ENCODE measurements around the gene ITGAL. TPM values are rescaled to one million over a fixed set of nuclear protein-coding genes. Genes with fewer than 3 reads are reported as not detected.
A peak's percentile ranks its signal among the peaks of the same experiment; 100 is the strongest.
"Not testable (repeated sequence)": the region's sequence is repeated elsewhere in the genome, so short reads cannot be mapped to it uniquely, and the experiment has no call there.

ITGAL gene
- total RNA-seq, 2 donors from 2014 or later = 297 to 390 TPM

DNA sequence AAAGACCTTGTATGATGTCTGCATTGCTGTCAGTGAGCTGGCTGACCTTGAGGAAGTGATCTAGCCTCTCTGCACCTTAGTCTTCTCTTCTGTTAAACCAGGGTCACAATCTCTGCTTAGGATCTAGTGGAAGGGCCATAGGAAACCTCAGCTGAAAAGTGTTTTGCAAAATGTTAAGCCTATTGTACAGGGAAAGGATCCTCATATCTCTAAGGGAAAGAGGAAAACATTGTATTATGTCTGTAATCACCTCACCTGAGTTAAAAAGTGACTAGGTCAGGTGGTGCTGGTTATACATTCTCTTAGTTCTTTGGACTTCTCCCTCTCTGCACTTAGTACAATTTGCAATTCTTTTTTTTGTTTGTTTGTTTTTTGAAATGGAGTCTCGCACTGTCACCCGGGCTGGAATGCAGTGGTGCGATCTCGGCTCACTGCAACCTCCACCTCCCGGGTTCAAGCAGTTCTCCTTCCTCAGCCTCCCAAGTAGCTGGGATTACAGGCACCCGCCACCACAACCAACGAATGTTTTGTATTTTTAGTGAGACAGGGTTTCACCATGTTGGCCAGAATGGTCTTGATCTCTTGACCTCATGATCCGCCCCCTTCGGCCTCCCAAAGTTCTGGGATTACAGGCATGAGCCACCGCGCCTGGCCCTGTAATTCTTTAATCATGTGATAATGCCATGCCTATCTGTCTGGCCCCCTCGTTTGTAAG is 24.9 kb upstream of the ITGAL start:
- peaks cover 29 to 32% of the 10 kb centered on the region in 2 donors for H3K36me3 Mint-ChIP-seq
- ATAC-seq (no peak), DNase-seq (ENCODE audit: low spot score in 2 of 2) (no peak)
- H3K9me3 Mint-ChIP-seq = peaks cover 3 to 8% of the 10 kb centered on the region in 2 donors
- H3K27ac Mint-ChIP-seq = no peak overlapping the region

GRCh38 chr16:30449116-30449435 is 23.5 kb upstream of the ITGAL start:
- Mint-ChIP-seq H3K36me3 (peaks cover 20% of the 10 kb centered on the region in 2 donors), H3K9me3 (peaks cover 3 to 8% of the 10 kb centered on the region in 2 donors), H3K27ac (no peak overlapping the region)
- DNase-seq (ENCODE audit: low spot score in 2 of 2) = no peak
- ATAC-seq = no peak

DNA sequence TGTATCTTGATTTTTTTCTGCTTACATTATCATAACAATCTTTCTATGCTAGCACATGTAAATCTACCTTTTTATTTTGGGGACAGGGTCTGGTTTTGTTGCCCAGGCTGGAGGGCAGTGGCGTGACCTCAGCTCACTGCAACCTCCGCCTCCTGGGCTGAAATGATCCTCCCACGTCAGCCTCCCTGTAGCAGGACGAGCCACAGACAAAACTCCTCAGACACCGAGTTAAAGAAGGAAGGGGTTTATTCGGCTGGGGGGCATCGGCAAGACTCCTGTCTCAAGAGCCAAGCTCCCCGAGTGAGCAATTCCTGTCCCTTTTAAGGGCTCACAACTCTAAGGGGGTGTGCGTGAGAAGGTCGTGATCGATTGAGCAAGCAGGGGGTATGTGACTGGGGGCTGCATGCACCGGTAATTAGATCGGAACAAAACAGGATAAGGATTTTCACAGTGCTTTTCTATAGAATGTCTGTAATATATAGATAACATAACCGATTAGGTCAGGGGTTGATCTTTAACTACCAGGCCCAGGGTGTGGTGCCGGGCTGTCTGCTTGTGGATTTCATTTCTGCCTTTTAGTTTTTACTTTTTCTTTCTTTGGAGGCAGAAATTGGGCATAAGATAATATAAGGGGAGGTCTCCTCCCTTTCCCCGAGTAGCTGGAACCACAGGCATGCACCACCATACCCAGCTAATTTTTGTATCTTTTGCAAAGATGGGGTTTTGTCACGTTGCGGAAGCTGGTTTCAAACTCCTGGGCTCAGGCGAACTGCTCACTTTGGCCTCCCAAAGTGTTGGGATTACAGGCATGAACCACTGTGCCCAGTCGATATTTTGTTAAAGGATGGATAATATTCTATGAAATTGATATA is 19.6 kb upstream of the ITGAL start:
- not testable (repeated sequence) for H3K9me3 Mint-ChIP-seq; DNase-seq (ENCODE audit: low spot score in 2 of 2); ATAC-seq; H3K36me3 Mint-ChIP-seq
- peak overlapping the region; percentile 33 to 86 for H3K27ac Mint-ChIP-seq

DNA sequence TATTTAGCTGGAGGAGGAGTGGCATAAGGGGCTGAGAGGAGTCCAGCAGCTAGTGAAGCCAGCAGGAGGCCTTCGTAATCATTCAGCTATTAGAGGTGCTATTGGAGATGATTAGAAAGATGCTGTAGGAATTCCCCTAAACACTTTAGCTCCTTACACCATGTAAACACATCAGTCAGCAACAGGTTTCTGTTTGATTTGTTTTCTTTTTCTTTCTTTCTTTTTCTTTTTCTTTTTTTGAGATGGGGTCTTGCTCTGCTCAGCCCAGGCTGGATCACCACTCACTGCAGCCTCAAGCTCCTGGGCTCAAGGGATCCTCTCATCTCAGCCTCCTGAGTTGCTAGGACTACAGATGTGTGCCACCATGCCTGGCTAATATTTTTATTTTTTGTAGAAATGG is 16.2 kb upstream of the ITGAL start:
- ATAC-seq = no peak
- H3K27ac Mint-ChIP-seq = peak overlapping the region; percentile 39 to 93

DNA sequence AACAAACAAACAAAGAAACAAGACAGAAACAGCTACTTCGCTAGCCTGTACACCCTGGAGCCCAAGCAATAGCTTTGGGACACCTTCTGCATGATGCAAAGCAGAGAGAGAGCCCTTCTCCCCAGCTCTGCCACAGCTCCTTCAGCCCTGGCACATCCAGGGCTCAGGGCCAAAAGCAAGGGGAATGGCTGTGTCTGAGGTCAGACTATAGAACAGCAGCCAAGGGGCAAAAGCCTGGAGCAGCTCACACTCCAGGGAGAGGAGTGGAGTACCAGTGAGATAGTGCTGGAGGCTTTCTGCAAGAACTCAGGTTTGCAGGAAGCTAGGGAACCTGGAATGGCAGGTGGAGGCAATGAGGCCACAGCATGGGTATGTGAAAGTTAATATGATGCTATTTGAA is 15.3 kb upstream of the ITGAL start:
- peak overlapping the region; percentile 44 to 93 for H3K27ac Mint-ChIP-seq
- peaks cover 0 to 5% of the 10 kb centered on the region in 2 donors for H3K9me3 Mint-ChIP-seq
- ATAC-seq = no peak
- peaks cover 0 to 4% of the 10 kb centered on the region in 2 donors for H3K36me3 Mint-ChIP-seq
- no peak for DNase-seq (ENCODE audit: low spot score in 2 of 2)

More for the DNA sequence above, 16.2 kb upstream of the ITGAL start:
- Mint-ChIP-seq H3K9me3 (peaks cover 0 to 5% of the 10 kb centered on the region in 2 donors), H3K36me3 (peaks cover 0 to 4% of the 10 kb centered on the region in 2 donors)
- no peak for DNase-seq (ENCODE audit: low spot score in 2 of 2)

DNA sequence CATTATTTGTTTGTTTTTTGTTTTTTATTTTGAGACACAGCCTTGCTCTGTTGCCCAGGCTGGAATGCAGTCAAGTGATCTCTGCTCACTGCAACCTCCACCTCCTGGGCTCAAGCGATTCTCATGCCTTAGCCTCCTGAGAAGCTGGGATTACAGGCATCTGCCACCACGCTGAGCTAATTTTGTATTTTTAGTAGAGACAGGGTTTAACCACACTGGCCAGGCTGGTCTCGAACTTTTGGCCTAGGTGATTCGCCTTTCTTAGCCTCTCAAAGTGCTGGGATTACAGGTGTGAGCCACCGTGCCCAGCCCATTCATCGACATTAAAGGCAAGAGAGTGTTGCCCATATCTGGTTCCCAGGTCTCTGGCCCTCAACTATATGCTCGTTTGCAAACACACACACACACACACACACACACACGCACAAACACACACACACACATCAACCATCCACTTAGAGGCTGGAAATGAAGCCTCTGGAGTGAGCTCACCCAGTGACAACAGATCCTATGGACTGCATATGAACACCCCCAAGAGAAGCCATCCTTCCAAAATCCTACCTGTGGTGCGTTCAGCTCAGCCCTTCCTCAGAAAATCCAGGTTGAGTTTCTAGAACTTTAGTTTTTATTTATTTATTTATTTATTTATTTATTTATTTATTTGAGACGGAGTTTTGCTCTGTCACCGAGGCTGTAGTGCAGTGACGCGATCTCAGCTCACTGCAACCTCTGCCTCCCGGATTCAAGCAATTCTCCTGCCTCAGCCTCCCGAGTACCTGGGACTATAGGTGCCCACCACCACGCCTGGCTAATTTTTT is 14.6 kb upstream of the ITGAL start:
- H3K9me3 Mint-ChIP-seq = peaks cover 0 to 5% of the 10 kb centered on the region in 2 donors
- DNase-seq (ENCODE audit: low spot score in 2 of 2) (no peak), ATAC-seq (no peak)
- H3K27ac Mint-ChIP-seq = peak overlapping the region; percentile 93 to 95
- H3K36me3 Mint-ChIP-seq = peaks cover 0 to 4% of the 10 kb centered on the region in 2 donors

DNA sequence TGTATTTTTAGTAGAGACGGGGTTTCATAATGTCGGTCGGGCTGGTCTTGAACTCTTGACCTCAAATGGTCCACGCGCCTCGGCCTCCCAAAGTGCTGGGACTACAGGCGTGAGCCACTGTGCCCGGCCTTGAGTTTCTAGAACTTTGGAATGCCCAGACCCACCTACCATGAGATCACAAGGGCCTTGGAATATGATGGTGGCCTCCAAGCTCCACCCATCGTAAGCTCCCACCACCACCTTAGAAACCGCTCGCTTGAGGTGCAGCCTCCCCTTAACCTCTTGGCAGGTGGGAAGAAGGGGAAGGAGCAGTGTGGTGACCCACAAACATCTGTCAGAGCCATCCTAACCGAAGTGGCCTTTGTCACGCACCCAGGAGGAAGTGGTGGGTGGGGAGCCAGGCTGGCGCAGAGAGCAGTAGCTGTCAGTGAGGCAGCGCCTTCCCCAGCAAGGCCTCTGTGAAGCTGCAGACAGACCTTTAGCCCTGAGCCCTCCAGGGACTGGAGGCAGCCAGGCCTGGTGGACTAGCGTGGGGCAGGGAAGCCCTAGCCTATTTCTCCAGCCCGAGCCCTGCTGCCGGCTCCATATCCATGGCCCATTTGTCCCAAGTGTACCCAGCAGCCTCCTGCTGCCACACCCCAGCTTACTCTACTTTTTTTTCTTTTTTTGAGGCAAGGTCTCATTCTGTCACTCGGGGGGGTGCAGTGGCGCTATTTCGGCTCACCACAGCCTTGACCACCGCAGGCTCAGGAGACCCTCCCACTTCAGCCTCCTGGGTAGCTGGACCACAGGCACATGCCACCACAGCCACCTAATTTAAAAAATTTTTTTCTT is 13.8 kb upstream of the ITGAL start:
- peaks cover 0 to 4% of the 10 kb centered on the region in 2 donors for H3K36me3 Mint-ChIP-seq
- H3K27ac Mint-ChIP-seq = peak overlapping the region; percentile 93 to 95
- DNase-seq (ENCODE audit: low spot score in 2 of 2) (peak; percentile 84 to 95), ATAC-seq (peak; percentile 97 to 99)
- H3K9me3 Mint-ChIP-seq = peaks cover 0 to 5% of the 10 kb centered on the region in 2 donors

DNA sequence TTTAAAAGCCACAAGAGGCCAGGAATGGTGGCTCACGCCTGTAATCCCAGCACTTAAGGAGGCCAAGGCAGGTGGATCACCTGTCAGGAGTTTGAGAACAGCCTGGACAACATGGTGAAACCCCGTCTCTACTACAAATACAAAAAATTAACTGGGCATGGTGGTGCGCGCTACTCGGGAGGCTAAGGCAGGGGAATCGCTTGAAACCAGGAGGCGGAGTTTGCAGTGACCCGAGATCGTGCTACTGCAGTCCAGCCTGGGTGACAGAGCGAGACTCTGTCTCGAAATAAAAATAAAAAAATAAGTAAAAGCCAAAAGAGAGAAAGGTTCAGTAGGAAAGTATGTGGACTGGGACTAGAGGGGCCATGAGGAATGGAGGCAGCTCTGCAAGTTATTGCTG is 13.1 kb upstream of the ITGAL start:
- Mint-ChIP-seq H3K36me3 (peaks cover 0 to 4% of the 10 kb centered on the region in 2 donors), H3K27ac (peak overlapping the region; percentile 93 to 95), H3K9me3 (peaks cover 0 to 5% of the 10 kb centered on the region in 2 donors)
- DNase-seq (ENCODE audit: low spot score in 2 of 2) (no peak), ATAC-seq (no peak)

- ATAC-seq; DNase-seq (ENCODE audit: low spot score in 2 of 2); H3K9me3 Mint-ChIP-seq; H3K36me3 Mint-ChIP-seq; H3K27ac Mint-ChIP-seq: not testable (repeated sequence)
Measured at GRCh38 chr16:30461426-30461825, 11.1 kb upstream of the ITGAL start.

- Mint-ChIP-seq H3K27ac (peak overlapping the region in 1 of 2 donors; percentile 87), H3K36me3 (no peaks in the 10 kb centered on the region)
- ATAC-seq = no peak
Measured at GRCh38 chr16:30464078-30464477, 8.5 kb upstream of the ITGAL start.

DNA sequence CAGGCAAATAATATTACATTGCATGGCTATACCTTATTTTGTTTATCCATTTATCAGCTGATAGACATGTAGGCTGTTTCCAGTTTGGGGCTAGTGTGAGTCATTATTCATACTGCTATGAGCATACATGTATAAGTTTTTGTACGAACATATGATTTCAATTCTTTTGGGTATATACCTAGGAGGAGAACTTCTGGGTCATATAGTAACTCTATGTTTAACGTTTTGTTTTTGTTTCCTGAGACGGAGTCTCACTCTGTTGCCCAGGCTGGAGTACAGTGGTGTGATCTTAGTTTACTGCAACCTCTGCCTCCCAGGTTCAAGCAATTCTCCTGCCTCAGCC is 2.4 kb upstream of the ITGAL start:
- no peaks in the 10 kb centered on the region for H3K9me3 Mint-ChIP-seq
- ATAC-seq (peak; percentile 12 to 62), DNase-seq (ENCODE audit: low spot score in 2 of 2) (no peak)
- H3K36me3 Mint-ChIP-seq = peaks cover 24 to 29% of the 10 kb centered on the region in 2 donors
- H3K27ac Mint-ChIP-seq = peak overlapping the region; percentile 98

More at GRCh38 chr16:30464078-30464477, 8.5 kb upstream of the ITGAL start:
- DNase-seq (ENCODE audit: low spot score in 2 of 2) = no peak
- no peaks in the 10 kb centered on the region for H3K9me3 Mint-ChIP-seq

- H3K36me3 Mint-ChIP-seq = peaks cover 29 to 34% of the 10 kb centered on the region in 2 donors
- DNase-seq (ENCODE audit: low spot score in 2 of 2) (peak in 1 of 2 donors; percentile 58), ATAC-seq (no peak)
- no peaks in the 10 kb centered on the region for H3K9me3 Mint-ChIP-seq
- H3K27ac Mint-ChIP-seq = peak overlapping the region; percentile 98
Measured at GRCh38 chr16:30470632-30470995, 1.9 kb upstream of the ITGAL start.

- Mint-ChIP-seq H3K9me3 (no peaks in the 10 kb centered on the region), H3K36me3 (peaks cover 48 to 54% of the 10 kb centered on the region in 2 donors)
Measured at GRCh38 chr16:30473231-30474073, 910 bp downstream of the ITGAL start.

DNA sequence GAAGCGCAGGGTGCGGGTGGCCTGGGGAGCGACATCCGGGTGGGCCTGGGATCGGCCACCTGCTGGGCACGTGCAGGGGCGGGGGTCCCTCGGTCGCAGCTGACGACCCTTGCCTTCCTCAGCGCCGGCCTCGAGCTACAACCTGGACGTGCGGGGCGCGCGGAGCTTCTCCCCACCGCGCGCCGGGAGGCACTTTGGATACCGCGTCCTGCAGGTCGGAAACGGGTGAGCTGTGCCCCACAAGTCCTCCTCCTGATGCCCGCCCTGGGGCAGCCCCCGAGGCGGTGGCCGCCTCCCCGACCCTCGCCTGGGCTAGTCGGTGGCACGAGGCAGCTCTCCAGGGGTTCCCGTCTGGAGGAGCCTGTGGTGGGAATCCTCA is 1.5 kb downstream of the ITGAL start:
- Mint-ChIP-seq H3K9me3 (no peaks in the 10 kb centered on the region), H3K27ac (peak overlapping the region; percentile 98), H3K36me3 (peaks cover 48 to 59% of the 10 kb centered on the region in 2 donors)
- DNase-seq (ENCODE audit: low spot score in 2 of 2) = no peak
- ATAC-seq = no peak

More at GRCh38 chr16:30473231-30474073, 910 bp downstream of the ITGAL start:
- DNase-seq (ENCODE audit: low spot score in 2 of 2) (peak; percentile 46 to 81), ATAC-seq (peak in 1 of 2 donors; percentile 43)
- peak overlapping the region; percentile 98 for H3K27ac Mint-ChIP-seq

DNA sequence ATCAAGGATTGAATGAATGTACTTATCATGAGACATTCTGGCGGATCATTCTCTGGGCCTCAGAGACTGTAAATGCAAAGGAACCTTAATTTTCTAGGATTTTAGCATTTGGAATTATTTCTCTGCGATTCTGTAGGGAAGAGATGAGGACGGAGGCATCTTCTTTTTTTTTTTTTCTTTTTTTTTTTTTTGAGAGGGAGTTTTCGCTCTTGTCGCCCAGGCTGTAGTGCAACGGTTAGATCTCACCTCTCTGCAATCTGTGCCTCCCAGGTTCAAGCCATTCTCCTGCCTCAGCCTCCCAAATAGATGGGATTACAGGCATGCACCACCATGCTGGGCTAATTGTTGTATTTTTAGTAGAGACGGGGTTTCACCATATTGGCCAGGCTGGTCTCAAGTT is 2.1 kb downstream of the ITGAL start:
- ATAC-seq (no peak), DNase-seq (ENCODE audit: low spot score in 2 of 2) (no peak)
- H3K36me3 Mint-ChIP-seq = peaks cover 48 to 59% of the 10 kb centered on the region in 2 donors
- no peaks in the 10 kb centered on the region for H3K9me3 Mint-ChIP-seq
- peak overlapping the region; percentile 70 to 98 for H3K27ac Mint-ChIP-seq

All from activated naive CD4-positive, alpha-beta T cell treated with anti-CD3 and anti-CD28 coated beads, Interleukin-2, amount 50 U/mL, for 72 hours (primary cell).